ENCODE measurements around the gene CPLX1.

CPLX1 gene

DNA sequence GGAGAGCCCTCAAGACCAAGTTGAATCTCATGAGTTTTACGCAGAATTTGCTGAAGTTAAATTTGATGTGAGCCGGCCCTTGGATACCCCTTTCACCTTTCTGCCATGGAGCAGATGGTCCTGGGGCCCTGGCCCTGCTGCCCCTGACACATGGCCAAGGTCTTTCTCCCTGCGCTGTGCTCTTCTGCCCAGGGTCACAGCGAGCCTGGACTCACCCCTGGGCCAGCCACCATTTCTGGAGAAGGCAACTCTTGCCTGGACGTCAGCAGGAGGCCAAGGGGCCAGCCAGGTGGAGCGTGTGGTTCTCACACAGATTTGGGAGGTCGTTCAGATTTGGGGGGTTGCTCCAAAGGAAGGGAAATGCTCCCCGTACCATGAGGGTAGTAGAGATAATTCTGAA, 90.3 kb downstream of the CPLX1 start:
- no peak for DNase-seq (ENCODE audit: extremely low spot score)
- CTCF ChIA-PET, result no interaction called here
- no peak for TF ChIP-seq L3MBTL2 (conservative IDR thresholded peaks at IDR 0.05)
- POLR2A ChIA-PET, result no interaction called here

All from HEK293T (cell line).